Breast epithelium (tissue), 4 donors: ENCODE measurements around the gene SLC22A24. TPM values are rescaled to one million over a fixed set of nuclear protein-coding genes. Genes with fewer than 3 reads are reported as not detected.
"Not testable (repeated sequence)": the region's sequence is repeated elsewhere in the genome, so short reads cannot be mapped to it uniquely, and the experiment has no call there.

ENCODE experiments used
- DNase-seq, 2 donors: peaks; one replicate each; pipeline ENCODE4 v3.0.0-alpha.2; 2019; ENCODE audit warnings: low spot score in 2 of 2
- H3K27ac ChIP-seq, 2 donors: fragments of 200-600 bp; sonication (generic) in 1 of 2; one replicate each; pipeline ENCODE4 v1.5.1; 2016 to 2019; ENCODE audit warnings: mild to moderate bottlenecking in 1 of 2
- H3K27me3 ChIP-seq, 2 donors: fragments of 200-600 bp; sonication (generic) in 1 of 2; one replicate each; pipeline versions ENCODE4 v1.5.1 to v1.6.0; 2017 to 2019; ENCODE audit warnings: control low read depth in 1 of 2, mild to moderate bottlenecking in 1 of 2
- H3K36me3 ChIP-seq: fragments of 200-600 bp; one replicate; pipeline ENCODE4 v1.5.1; 2019
- H3K4me1 ChIP-seq, 2 donors: fragments of 200-600 bp; sonication (generic); one replicate each; pipeline ENCODE4 v1.5.1; 2016 to 2019; ENCODE audit warnings: control low read depth in 1 of 2
- H3K4me3 ChIP-seq, 3 donors: fragments of 200-600 bp; sonication (generic); 1 replicate in 2 of 3; 2 replicates in 1 of 3; pipeline ENCODE4 v1.5.1; 2016 to 2019; ENCODE audit warnings: mild to moderate bottlenecking in 3 of 3, moderate library complexity in 2 of 3
- H3K9me3 ChIP-seq, 2 donors: fragments of 200-600 bp; sonication (generic) in 1 of 2; one replicate each; pipeline ENCODE4 v1.5.1; 2016 to 2019; ENCODE audit warnings: control low read depth in 1 of 2
- POLR2A ChIP-seq: fragments of 450-650 bp; IDR thresholded peaks from one replicate; pipeline ENCODE4 v1.6.1; 2016; ENCODE audit warnings: antibody characterized with exemption, mild to moderate bottlenecking, moderate library complexity
- POLR2AphosphoS5 ChIP-seq, 3 donors: sonication (generic); formaldehyde crosslinking; IDR thresholded peaks; one replicate each; pipeline ENCODE4 v1.6.1; 2017; ENCODE audit warnings: antibody characterized with exemption in 3 of 3
- intact Hi-C: fragments of 100-400 bp; cut with DNase I; formaldehyde crosslinking; loops from one replicate; pipeline ENCODE4 v1.15.1; 2023; ENCODE audit warnings: low total_unique reads
- total RNA-seq, 3 donors: library from RNA; depleted of rRNA; stranded (reverse); fragments of >200 nt; gene quantifications; one replicate each; pipeline ENCODE4 v1.1.0, GENCODE V29; 2016
- TF ChIP-seq, protein P1 (sequence below), 3 donors: fragments of 450-650 bp; IDR thresholded peaks; one replicate each; pipeline ENCODE4 v1.5.1; 2016 to 2017; ENCODE audit warnings: antibody characterized with exemption in 3 of 3, mild to moderate bottlenecking in 3 of 3, moderate library complexity in 3 of 3

Gene SLC22A24
- total RNA-seq, 3 donors from 2014 or later = not detected

GRCh38 chr11:63099555-63099954 lies 44.5 kb downstream of the SLC22A24 start:
- Histone ChIP-seq H3K9me3 (peaks cover 13 to 35% of the 10 kb centered on the region in 2 donors), H3K36me3 (no peaks in the 10 kb centered on the region), H3K4me3 (no peak overlapping the region), H3K27ac (no peak overlapping the region), H3K4me1 (no peaks in the 10 kb centered on the region), H3K27me3 (no peaks in the 10 kb centered on the region)
- TF ChIP-seq, protein P1, sequence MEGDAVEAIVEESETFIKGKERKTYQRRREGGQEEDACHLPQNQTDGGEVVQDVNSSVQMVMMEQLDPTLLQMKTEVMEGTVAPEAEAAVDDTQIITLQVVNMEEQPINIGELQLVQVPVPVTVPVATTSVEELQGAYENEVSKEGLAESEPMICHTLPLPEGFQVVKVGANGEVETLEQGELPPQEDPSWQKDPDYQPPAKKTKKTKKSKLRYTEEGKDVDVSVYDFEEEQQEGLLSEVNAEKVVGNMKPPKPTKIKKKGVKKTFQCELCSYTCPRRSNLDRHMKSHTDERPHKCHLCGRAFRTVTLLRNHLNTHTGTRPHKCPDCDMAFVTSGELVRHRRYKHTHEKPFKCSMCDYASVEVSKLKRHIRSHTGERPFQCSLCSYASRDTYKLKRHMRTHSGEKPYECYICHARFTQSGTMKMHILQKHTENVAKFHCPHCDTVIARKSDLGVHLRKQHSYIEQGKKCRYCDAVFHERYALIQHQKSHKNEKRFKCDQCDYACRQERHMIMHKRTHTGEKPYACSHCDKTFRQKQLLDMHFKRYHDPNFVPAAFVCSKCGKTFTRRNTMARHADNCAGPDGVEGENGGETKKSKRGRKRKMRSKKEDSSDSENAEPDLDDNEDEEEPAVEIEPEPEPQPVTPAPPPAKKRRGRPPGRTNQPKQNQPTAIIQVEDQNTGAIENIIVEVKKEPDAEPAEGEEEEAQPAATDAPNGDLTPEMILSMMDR (IDR thresholded peaks at IDR 0.05) = no peak
- TF ChIP-seq POLR2A (no peak), POLR2AphosphoS5 (IDR thresholded peaks at IDR 0.05) (no peak)
- DNase-seq = no peak
- intact Hi-C loops = no loop called here

DNA sequence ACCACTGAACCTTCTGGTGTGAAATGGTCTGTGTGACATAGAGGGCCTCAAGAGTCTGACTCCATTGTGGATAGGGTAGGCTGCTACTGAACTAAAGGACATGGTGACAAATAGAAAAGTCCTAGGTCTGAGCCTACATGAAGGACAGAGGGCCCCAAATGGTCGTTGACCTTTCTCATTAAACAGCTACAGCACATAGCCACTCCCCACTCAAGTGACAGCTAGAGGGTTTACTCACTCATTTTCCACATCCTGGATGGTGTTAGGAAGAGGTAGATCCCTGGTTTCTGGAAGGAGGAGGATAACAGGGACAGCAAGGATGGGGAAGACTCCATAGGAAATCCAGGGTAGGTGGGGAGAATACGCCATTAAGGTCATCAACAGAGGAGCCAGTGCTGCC lies 63.3 kb downstream of the SLC22A24 start:
- no peak overlapping the region for H3K27ac ChIP-seq
- H3K4me3 ChIP-seq = no peak overlapping the region
- intact Hi-C loops = no loop called here
- TF ChIP-seq POLR2A = no peak
- TF ChIP-seq, protein P1 (IDR thresholded peaks at IDR 0.05) = no peak
- TF ChIP-seq POLR2AphosphoS5 (IDR thresholded peaks at IDR 0.05) = no peak
- no peaks in the 10 kb centered on the region for H3K9me3 ChIP-seq
- H3K4me1 ChIP-seq = no peaks in the 10 kb centered on the region
- no peak for DNase-seq
- H3K36me3 ChIP-seq = no peaks in the 10 kb centered on the region
- no peaks in the 10 kb centered on the region for H3K27me3 ChIP-seq

GRCh38 chr11:63046203-63046602 lies 97.8 kb downstream of the SLC22A24 start:
- intact Hi-C loops, H3K27me3 ChIP-seq, H3K4me1 ChIP-seq, H3K27ac ChIP-seq, H3K4me3 ChIP-seq, DNase-seq, H3K36me3 ChIP-seq: not testable (repeated sequence)
- H3K9me3 ChIP-seq = peaks cover 0 to 16% of the 10 kb centered on the region in 2 donors

- Histone ChIP-seq H3K4me1 (no peaks in the 10 kb centered on the region), H3K9me3 (no peaks in the 10 kb centered on the region), H3K27me3 (no peaks in the 10 kb centered on the region), H3K27ac (no peak overlapping the region), H3K36me3 (no peaks in the 10 kb centered on the region), H3K4me3 (no peak overlapping the region)
- DNase-seq = no peak
- intact Hi-C loops = no loop called here
- TF ChIP-seq POLR2AphosphoS5 (IDR thresholded peaks at IDR 0.05) (no peak), POLR2A (no peak)
- TF ChIP-seq, protein P1 (IDR thresholded peaks at IDR 0.05) = no peak
These were observed 101.4 kb downstream of the SLC22A24 start for GRCh38 chr11:63042596-63042995.

- Histone ChIP-seq H3K4me1 (no peaks in the 10 kb centered on the region), H3K36me3 (no peaks in the 10 kb centered on the region), H3K27me3 (no peaks in the 10 kb centered on the region), H3K4me3 (no peak overlapping the region), H3K9me3 (no peaks in the 10 kb centered on the region), H3K27ac (no peak overlapping the region)
- intact Hi-C loops = no loop called here
- TF ChIP-seq, protein P1 (IDR thresholded peaks at IDR 0.05) = no peak
- TF ChIP-seq POLR2A = no peak
- TF ChIP-seq POLR2AphosphoS5 (IDR thresholded peaks at IDR 0.05) = no peak
- DNase-seq = no peak
These were observed 111.6 kb downstream of the SLC22A24 start for GRCh38 chr11:63032457-63032856.

Other genes starting within 250 kb of the SLC22A24 start
- gene CHRM1, start 222.9 kb downstream of the SLC22A24 start, total RNA-seq = 1 to 10 TPM in 1 of 3 donors, under 1 TPM in 1, not detected in 1; 0.88 to 1.3 TPM
- not detected for gene SLC22A6, start 159.3 kb downstream of the SLC22A24 start, total RNA-seq
- gene SLC22A8, start 128.4 kb downstream of the SLC22A24 start, total RNA-seq = not detected
- gene SLC22A25, start 99.4 kb upstream of the SLC22A24 start, total RNA-seq = under 1 TPM in 1 of 3 donors, not detected in 2; 0.48 TPM
- gene SLC22A9, start 225.6 kb upstream of the SLC22A24 start, total RNA-seq = not detected